Heart left ventricle (tissue), 13 donors: Measurements from ENCODE around the gene ANXA11.

Experiments
- POLR2A ChIP-seq, 2 donors: fragments of 450-650 bp; IDR thresholded peaks; one replicate each; pipeline ENCODE4 v1.6.1; 2017; ENCODE audit warnings: antibody characterized with exemption in 2 of 2, mild to moderate bottlenecking in 2 of 2, moderate library complexity in 2 of 2
- TF ChIP-seq, protein P1 (sequence below), 12 donors: fragments of 200-600 bp; sonication (generic) in 4 of 12; IDR thresholded peaks; one replicate each; pipeline versions ENCODE4 v1.5.0 to v1.8.0; 2018 to 2022; ENCODE audit warnings: antibody characterized with exemption in 12 of 12, mild to moderate bottlenecking in 5 of 12
- donor health status: ischemic (EF 13 %, LVEDD 7.1; RV severe dilation, severe dysfunction).
- donor health status: DM: no; HTN: yes; CAD: no.
- donor health status: DM: no; HTN: no; CAD: no.
- donor health status: ischemic (EF 25% LVEDD 6.9; RV normal size, moderate dysfunction).
- donor health status: ischemic (EF 25% LVEDD 5.7; RV mildly dilated, moderate dysfunction).
- donor health status: ischemic (EF 35%, LVEDD 5.7; RV mildly dilated, moderate dysfunction).
- donor health status: nonischemic (EF 11% LVEDD 7.7; RV severe dilation, severe dysfunction).
- donor health status: DM: yes; HTN: yes; CAD: no.
- donor health status: PGD.
- donor health status: ischemic (EF 29% LVEDD 5.4; RV normal size, mild dysfunction).
- donor health status: nonischemic (EF 23%, LVEDD 6.1; RV moderate dilation, normal function).

DNA sequence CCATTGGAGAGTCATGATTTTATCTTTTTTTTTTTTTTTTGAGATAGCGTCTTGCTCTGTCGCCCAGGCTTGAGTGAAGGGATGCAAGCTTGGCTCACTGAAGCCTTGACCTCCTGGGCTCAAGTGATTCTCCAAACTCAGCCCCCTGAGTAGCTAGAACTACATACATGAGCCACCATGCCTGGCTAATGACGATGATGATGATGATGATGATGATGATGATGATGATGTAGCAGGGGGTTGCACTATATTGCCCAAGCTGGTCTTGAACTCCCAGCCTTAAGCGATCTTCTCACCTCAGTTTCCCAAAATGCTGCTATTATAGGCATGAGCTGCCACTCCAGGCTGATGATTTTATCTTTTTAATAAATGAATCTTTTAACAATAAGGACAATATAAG is 86.7 kb downstream of the ANXA11 start:
- TF ChIP-seq, protein P1, sequence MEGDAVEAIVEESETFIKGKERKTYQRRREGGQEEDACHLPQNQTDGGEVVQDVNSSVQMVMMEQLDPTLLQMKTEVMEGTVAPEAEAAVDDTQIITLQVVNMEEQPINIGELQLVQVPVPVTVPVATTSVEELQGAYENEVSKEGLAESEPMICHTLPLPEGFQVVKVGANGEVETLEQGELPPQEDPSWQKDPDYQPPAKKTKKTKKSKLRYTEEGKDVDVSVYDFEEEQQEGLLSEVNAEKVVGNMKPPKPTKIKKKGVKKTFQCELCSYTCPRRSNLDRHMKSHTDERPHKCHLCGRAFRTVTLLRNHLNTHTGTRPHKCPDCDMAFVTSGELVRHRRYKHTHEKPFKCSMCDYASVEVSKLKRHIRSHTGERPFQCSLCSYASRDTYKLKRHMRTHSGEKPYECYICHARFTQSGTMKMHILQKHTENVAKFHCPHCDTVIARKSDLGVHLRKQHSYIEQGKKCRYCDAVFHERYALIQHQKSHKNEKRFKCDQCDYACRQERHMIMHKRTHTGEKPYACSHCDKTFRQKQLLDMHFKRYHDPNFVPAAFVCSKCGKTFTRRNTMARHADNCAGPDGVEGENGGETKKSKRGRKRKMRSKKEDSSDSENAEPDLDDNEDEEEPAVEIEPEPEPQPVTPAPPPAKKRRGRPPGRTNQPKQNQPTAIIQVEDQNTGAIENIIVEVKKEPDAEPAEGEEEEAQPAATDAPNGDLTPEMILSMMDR (IDR thresholded peaks at IDR 0.05): no peak
- no peak for TF ChIP-seq POLR2A (IDR thresholded peaks at IDR 0.05)
